Adrenal gland (tissue), 12 donors: Measurements from ENCODE around the gene BACH2. TPM values are rescaled to one million over a fixed set of nuclear protein-coding genes. Genes with fewer than 3 reads are reported as not detected.
"Not testable (repeated sequence)": the region's sequence is repeated elsewhere in the genome, so short reads cannot be mapped to it uniquely, and the experiment has no call there.

Source experiments
- DNase-seq, 7 donors: peaks; one replicate each; pipeline ENCODE4 v3.0.0-alpha.2; 2019 to 2020
- H3K27ac ChIP-seq, 5 donors: fragments of 200-600 bp; sonication (generic) in 4 of 5; 1 replicate in 3 of 5; 2 replicates in 2 of 5; pipeline versions ENCODE4 v1.5.1 to v1.8.0; 2016 to 2020; ENCODE audit warnings: mild to moderate bottlenecking in 1 of 5
- H3K27me3 ChIP-seq: fragments of 200-600 bp; 2 replicates; pipeline ENCODE4 v1.8.0; 2021
- H3K36me3 ChIP-seq, 2 donors: fragments of 200-600 bp; replicated peaks in 1 of 2; 1 replicate in 1 of 2; 2 replicates in 1 of 2; pipeline versions ENCODE4 v1.5.1 to v1.8.0; 2018 to 2022
- H3K4me1 ChIP-seq, 2 donors: fragments of 200-600 bp; replicated peaks in 1 of 2; 1 replicate in 1 of 2; 2 replicates in 1 of 2; pipeline versions ENCODE4 v1.5.1 to v1.8.0; 2018 to 2021
- H3K4me3 ChIP-seq, 4 donors: fragments of 200-600 bp; sonication (generic) in 3 of 4; one replicate each; pipeline ENCODE4 v1.5.1; 2016 to 2018
- H3K9me3 ChIP-seq, 3 donors: fragments of 200-600 bp; sonication (generic) in 1 of 3; replicated peaks in 1 of 3; 1 replicate in 2 of 3; 2 replicates in 1 of 3; pipeline versions ENCODE4 v1.5.1 to v1.8.0; 2016 to 2021
- CTCF ChIP-seq, 6 experiments: fragments of 450-650 bp in 4 of 6; fragments of 200-600 bp in 2 of 6; sonication (generic) in 1 of 6; IDR thresholded peaks; 1 replicate in 5 of 6; 2 replicates in 1 of 6; pipeline versions ENCODE4 v1.5.1 to v1.8.0; 2016 to 2021; ENCODE audit warnings: antibody characterized with exemption in 6 of 6, mild to moderate bottlenecking in 2 of 6, moderate library complexity in 1 of 6
- POLR2A ChIP-seq, 2 donors: fragments of 450-650 bp; IDR thresholded peaks; one replicate each; pipeline ENCODE4 v1.6.1; 2017; ENCODE audit warnings: antibody characterized with exemption in 2 of 2, mild to moderate bottlenecking in 2 of 2, moderate library complexity in 1 of 2
- WGBS, 4 donors: extraction: QIAGEN DNeasy Blood & Tissue Kit in 2 of 4; methylation state at CpG; one replicate each; pipeline versions ENCODE4 v1.1.5 to v1.1.7; 2013 to 2017; 5-methylcytosine and 5-hydroxymethylcytosine counted together
- intact Hi-C, 2 donors: fragments of 100-400 bp; cut with DNase I; formaldehyde crosslinking; loops; one replicate each; pipeline versions ENCODE4 v1.14.1 to v1.15.0; 2022 to 2023
- polyA plus RNA-seq, 3 donors: library from polyadenylated mRNA; stranded (reverse); fragments of 200-250 nt in 2 of 3; fragments of 350-450 nt in 1 of 3; fragmentation: Illumina TruSeq in 1 of 3; extraction: RNeasy Lipid Tissue Mini Kit (QIAGEN cat#74804) in 1 of 3; gene quantifications; one replicate each; pipeline ENCODE4 v1.2.3, GENCODE V29; 2013 to 2014
- total RNA-seq, 9 donors: library from RNA; depleted of rRNA in 4 of 9; stranded (reverse); fragments of >200 nt in 4 of 9; fragments of 120-200 nt in 1 of 9; fragmentation: NEBNext Ultra II Directional in 1 of 9; extraction: Animal tissue kit (Norgen Biotek cat#: 25700) in 1 of 9; gene quantifications; one replicate each; pipeline versions ENCODE4 v1.1.0 to v1.2.4, GENCODE V29; 2013 to 2023
- donor health status: healthy with polysubstance abuse.
- donor health status: Bipolar disorder and iron deficiency.
- donor health status: DM: yes; HTN: yes; CAD: no.
- donor health status: DM: no; HTN: no; CAD: no.
- donor health status: DM: no; HTN: no; CAD: no.
- donor health status: DM: yes; HTN: yes; CAD: no.

BACH2 gene
- total and polyA plus RNA-seq, 12 donors, result 0.08 to 2.9 (median 0.83) TPM

GRCh38 chr6:90038961-90039653 is 257.5 kb downstream of the BACH2 start:
- no peaks in the 10 kb centered on the region for H3K4me1 ChIP-seq
- no peak overlapping the region for H3K27ac ChIP-seq
- H3K36me3 ChIP-seq, result no peaks in the 10 kb centered on the region
- no peak for DNase-seq
- H3K4me3 ChIP-seq, result no peak overlapping the region
- intact Hi-C loops, result no loop called here
- no peaks in the 10 kb centered on the region for H3K9me3 ChIP-seq
- no peak for TF ChIP-seq POLR2A (IDR thresholded peaks at IDR 0.05)
- TF ChIP-seq CTCF (IDR thresholded peaks at IDR 0.05), result no peak
- WGBS, 4 donors, result 92 to 96% (median 93%) methylated on average over 17 to 18 of the region's 18 CpGs
- no peaks in the 10 kb centered on the region for H3K27me3 ChIP-seq

- intact Hi-C loops, result no loop called here
- no peak for TF ChIP-seq POLR2A (IDR thresholded peaks at IDR 0.05)
- TF ChIP-seq CTCF (IDR thresholded peaks at IDR 0.05), result no peak
- DNase-seq, result no peak
- H3K4me3 ChIP-seq, result no peak overlapping the region
- no peaks in the 10 kb centered on the region for H3K36me3 ChIP-seq
- no peaks in the 10 kb centered on the region for H3K9me3 ChIP-seq
- 82 to 89% (median 86%) methylated on average over 3 of the region's 3 CpGs for WGBS, 4 donors
- H3K4me1 ChIP-seq, result no peaks in the 10 kb centered on the region
- no peaks in the 10 kb centered on the region for H3K27me3 ChIP-seq
- H3K27ac ChIP-seq, result no peak overlapping the region
These were observed 259.7 kb downstream of the BACH2 start for GRCh38 chr6:90036963-90037362.

GRCh38 chr6:90035047-90035723 is 261.5 kb downstream of the BACH2 start:
- Histone ChIP-seq H3K36me3 (no peaks in the 10 kb centered on the region), H3K4me1 (no peaks in the 10 kb centered on the region), H3K27me3 (no peaks in the 10 kb centered on the region), H3K4me3 (no peak overlapping the region), H3K9me3 (no peaks in the 10 kb centered on the region), H3K27ac (no peak overlapping the region)
- no peak for TF ChIP-seq POLR2A (IDR thresholded peaks at IDR 0.05)
- no peak for TF ChIP-seq CTCF (IDR thresholded peaks at IDR 0.05)
- no peak for DNase-seq
- intact Hi-C loops, result no loop called here
- 85 to 96% (median 87%) methylated on average over 3 of the region's 3 CpGs for WGBS, 4 donors

GRCh38 chr6:90033746-90034271 is 262.8 kb downstream of the BACH2 start:
- intact Hi-C loops, result no loop called here

GRCh38 chr6:90032489-90033212 is 264.0 kb downstream of the BACH2 start:
- H3K36me3 ChIP-seq, H3K9me3 ChIP-seq, intact Hi-C loops, H3K4me1 ChIP-seq, H3K27me3 ChIP-seq, H3K4me3 ChIP-seq, DNase-seq, H3K27ac ChIP-seq: not testable (repeated sequence)
- WGBS, 4 donors, result 87 to 97% (median 95%) methylated on average over 5 of the region's 5 CpGs

More at GRCh38 chr6:90033746-90034271, 262.8 kb downstream of the BACH2 start:
- 72 to 92% (median 81%) methylated on average over 3 of the region's 3 CpGs for WGBS, 4 donors
- H3K27me3 ChIP-seq, result no peaks in the 10 kb centered on the region
- no peak overlapping the region for H3K4me3 ChIP-seq
- TF ChIP-seq CTCF (IDR thresholded peaks at IDR 0.05) (no peak), POLR2A (IDR thresholded peaks at IDR 0.05) (no peak)
- H3K9me3 ChIP-seq, result no peaks in the 10 kb centered on the region
- DNase-seq, result no peak
- H3K27ac ChIP-seq, result no peak overlapping the region
- no peaks in the 10 kb centered on the region for H3K36me3 ChIP-seq
- no peaks in the 10 kb centered on the region for H3K4me1 ChIP-seq
